Liver (tissue), 9 donors: ENCODE results near the gene DTWD2. TPM values are rescaled to one million over a fixed set of nuclear protein-coding genes. Genes with fewer than 3 reads are reported as not detected.

Experiments used
- DNase-seq: peaks from one replicate; pipeline ENCODE4 v3.0.0-alpha.2; 2017; ENCODE audit warnings: low spot score
- H3K27ac ChIP-seq, 2 donors: one replicate each; pipeline ENCODE4 v1.7.0; 2013; ENCODE audit warnings: inconsistent platforms in 2 of 2, low read length in 2 of 2, control low read depth in 1 of 2, low read depth in 1 of 2, mild to moderate bottlenecking in 1 of 2
- H3K27me3 ChIP-seq, 4 donors: one replicate each; pipeline versions ENCODE4 v1.6.1 to v1.7.0; 2013; ENCODE audit warnings: low read length in 3 of 4, inconsistent platforms in 1 of 4, mild to moderate bottlenecking in 1 of 4, moderate library complexity in 1 of 4; ENCODE audit not compliant: control insufficient read depth in 4 of 4, insufficient read depth in 4 of 4
- H3K36me3 ChIP-seq, 4 donors: one replicate each; pipeline versions ENCODE4 v1.6.1 to v1.7.0; 2013; ENCODE audit warnings: low read length in 3 of 4, mild to moderate bottlenecking in 3 of 4, low read depth in 1 of 4, moderate library complexity in 1 of 4; ENCODE audit not compliant: control insufficient read depth in 4 of 4, insufficient read depth in 3 of 4
- H3K4me1 ChIP-seq, 4 donors: one replicate each; pipeline versions ENCODE4 v1.6.1 to v1.7.0; 2013; ENCODE audit warnings: low read length in 3 of 4, mild to moderate bottlenecking in 3 of 4, moderate library complexity in 1 of 4; ENCODE audit not compliant: control insufficient read depth in 4 of 4, insufficient read depth in 4 of 4
- H3K4me3 ChIP-seq, 3 donors: one replicate each; pipeline versions ENCODE4 v1.6.1 to v1.7.0; 2013; ENCODE audit warnings: low read length in 3 of 3, control low read depth in 1 of 3, low read depth in 1 of 3, mild to moderate bottlenecking in 1 of 3
- H3K9ac ChIP-seq, 2 donors: one replicate each; pipeline ENCODE4 v1.7.0; 2013; ENCODE audit warnings: low read length in 2 of 2, mild to moderate bottlenecking in 2 of 2, moderate library complexity in 2 of 2, control low read depth in 1 of 2, low read depth in 1 of 2
- H3K9me3 ChIP-seq, 4 donors: one replicate each; pipeline versions ENCODE4 v1.6.1 to v1.7.0; 2013; ENCODE audit warnings: low read length in 3 of 4; ENCODE audit not compliant: control insufficient read depth in 4 of 4
- EGR1 ChIP-seq, 2 donors: IDR thresholded peaks; 2 replicates each; pipeline ENCODE4 v1.6.1; 2016 to 2018; ENCODE audit warnings: antibody characterized with exemption in 2 of 2, low read depth in 2 of 2
- FOXA1 ChIP-seq: IDR thresholded peaks from 2 replicates; pipeline ENCODE4 v1.6.1; 2016; ENCODE audit warnings: antibody characterized with exemption
- FOXA2 ChIP-seq: IDR thresholded peaks from 2 replicates; pipeline ENCODE4 v1.6.1; 2016; ENCODE audit warnings: antibody characterized with exemption
- GABPA ChIP-seq, 2 donors: IDR thresholded peaks in 1 of 2; conservative IDR thresholded peaks in 1 of 2; 2 replicates each; pipeline ENCODE4 v1.6.1; 2016; ENCODE audit warnings: antibody characterized with exemption in 2 of 2, mild to moderate bottlenecking in 1 of 2, moderate library complexity in 1 of 2
- HNF4A ChIP-seq, 2 donors: conservative IDR thresholded peaks; 2 replicates each; pipeline ENCODE4 v1.6.1; 2016; ENCODE audit warnings: antibody characterized with exemption in 2 of 2, mild to moderate bottlenecking in 2 of 2
- HNF4G ChIP-seq: IDR thresholded peaks from 2 replicates; pipeline ENCODE4 v1.6.1; 2016; ENCODE audit warnings: antibody characterized with exemption
- JUND ChIP-seq, 2 donors: IDR thresholded peaks; 2 replicates each; pipeline ENCODE4 v1.6.1; 2016; ENCODE audit warnings: antibody characterized with exemption in 2 of 2
- MAX ChIP-seq: IDR thresholded peaks from 2 replicates; pipeline ENCODE4 v1.6.1; 2016; ENCODE audit warnings: antibody characterized with exemption
- NR2F2 ChIP-seq: IDR thresholded peaks from 2 replicates; pipeline ENCODE4 v1.6.1; 2016; ENCODE audit warnings: antibody characterized with exemption
- RAD21 ChIP-seq, 2 donors: IDR thresholded peaks; 2 replicates each; pipeline ENCODE4 v1.6.1; 2016; ENCODE audit warnings: antibody characterized with exemption in 2 of 2, mild to moderate bottlenecking in 2 of 2
- REST ChIP-seq: IDR thresholded peaks from 2 replicates; pipeline ENCODE4 v1.6.1; 2016; ENCODE audit warnings: antibody characterized with exemption, mild to moderate bottlenecking
- RXRA ChIP-seq, 2 donors: IDR thresholded peaks; 2 replicates each; pipeline ENCODE4 v1.6.1; 2017 to 2018; ENCODE audit warnings: antibody characterized with exemption in 2 of 2, mild to moderate bottlenecking in 1 of 2
- SP1 ChIP-seq: IDR thresholded peaks from 2 replicates; pipeline ENCODE4 v1.6.1; 2018; ENCODE audit warnings: antibody characterized with exemption, mild to moderate bottlenecking
- TAF1 ChIP-seq: conservative IDR thresholded peaks from 2 replicates; pipeline ENCODE4 v1.6.1; 2016; ENCODE audit warnings: antibody characterized with exemption, mild to moderate bottlenecking
- YY1 ChIP-seq: IDR thresholded peaks from 2 replicates; pipeline ENCODE4 v1.6.1; 2016; ENCODE audit warnings: antibody characterized with exemption, mild to moderate bottlenecking
- ZBTB33 ChIP-seq: IDR thresholded peaks from 2 replicates; pipeline ENCODE4 v1.6.1; 2016; ENCODE audit warnings: antibody characterized with exemption
- WGBS: extraction: QIAGEN DNeasy Blood & Tissue Kit; methylation state at CpG from one replicate; pipeline ENCODE4 v1.1.7; 2013; 5-methylcytosine and 5-hydroxymethylcytosine counted together
- polyA plus RNA-seq, 2 donors: library from polyadenylated mRNA; stranded (reverse) in 1 of 2; unstranded in 1 of 2; fragments of 200-250 nt in 1 of 2; fragments of >200 nt in 1 of 2; fragmentation: Nextera tagmentation in 1 of 2; extraction: Ambion mirVana in 1 of 2; gene quantifications; one replicate each; pipeline versions ENCODE4 v1.2.1 to v1.2.3, GENCODE V29; 2013 to 2015
- total RNA-seq, 2 donors: library from RNA; depleted of rRNA; stranded (reverse); fragments of >200 nt; gene quantifications; one replicate each; pipeline ENCODE4 v1.2.3, GENCODE V29; 2014
- TF ChIP-seq, protein P1 (sequence below): IDR thresholded peaks from 2 replicates; pipeline ENCODE4 v1.6.1; 2016; ENCODE audit warnings: antibody characterized with exemption
- TF ChIP-seq, protein P2 (sequence below): fragments of 150-350 bp; IDR thresholded peaks from 2 replicates; pipeline ENCODE4 v1.5.1; 2017; ENCODE audit warnings: improper control_type of control experiment, low read depth, low read length; ENCODE audit not compliant: missing input control
- donor health status: healthy.
- donor health status: healthy.
- donor health status: healthy.
- donor health status: healthy.
- donor health status: healthy.

Gene DTWD2
- total and polyA plus RNA-seq, 4 donors: 2.3 to 10.7 (median 4.3) TPM

DNA sequence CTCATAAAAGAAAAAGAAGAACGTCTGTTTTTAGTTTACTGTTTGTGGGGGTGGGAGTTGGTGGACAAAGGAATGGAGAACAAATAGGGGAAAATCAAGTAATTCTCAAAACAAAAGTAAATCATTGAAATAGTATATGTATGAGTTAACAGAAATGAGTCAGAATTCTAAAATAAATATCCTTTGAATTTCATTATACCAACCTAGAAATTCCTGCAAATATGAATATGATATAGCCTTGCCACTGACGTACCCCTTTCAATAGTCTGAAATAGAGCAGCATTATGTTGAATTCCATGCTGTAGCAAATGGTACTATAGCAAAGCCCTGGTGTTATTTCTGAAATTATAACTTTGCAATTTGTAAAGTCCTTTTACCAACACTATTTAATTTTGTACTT, 29.6 kb upstream of the DTWD2 start:
- Histone ChIP-seq H3K9me3 (no peaks in the 10 kb centered on the region), H3K36me3 (no peaks in the 10 kb centered on the region), H3K27ac (no peak overlapping the region), H3K9ac (no peak overlapping the region), H3K27me3 (no peaks in the 10 kb centered on the region), H3K4me1 (no peaks in the 10 kb centered on the region), H3K4me3 (no peak overlapping the region)
- no peak for TF ChIP-seq FOXA1
- no peak for TF ChIP-seq ZBTB33
- no peak for TF ChIP-seq EGR1 (IDR thresholded peaks at IDR 0.05; ENCODE audit: low read depth in 2 of 2)
- no peak for TF ChIP-seq HNF4G
- no peak for TF ChIP-seq MAX
- no peak for TF ChIP-seq RAD21 (IDR thresholded peaks at IDR 0.05)
- TF ChIP-seq, protein P1, sequence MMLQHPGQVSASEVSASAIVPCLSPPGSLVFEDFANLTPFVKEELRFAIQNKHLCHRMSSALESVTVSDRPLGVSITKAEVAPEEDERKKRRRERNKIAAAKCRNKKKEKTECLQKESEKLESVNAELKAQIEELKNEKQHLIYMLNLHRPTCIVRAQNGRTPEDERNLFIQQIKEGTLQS: no peak
- no peak for TF ChIP-seq RXRA (IDR thresholded peaks at IDR 0.05)
- no peak for TF ChIP-seq NR2F2
- TF ChIP-seq, protein P2, sequence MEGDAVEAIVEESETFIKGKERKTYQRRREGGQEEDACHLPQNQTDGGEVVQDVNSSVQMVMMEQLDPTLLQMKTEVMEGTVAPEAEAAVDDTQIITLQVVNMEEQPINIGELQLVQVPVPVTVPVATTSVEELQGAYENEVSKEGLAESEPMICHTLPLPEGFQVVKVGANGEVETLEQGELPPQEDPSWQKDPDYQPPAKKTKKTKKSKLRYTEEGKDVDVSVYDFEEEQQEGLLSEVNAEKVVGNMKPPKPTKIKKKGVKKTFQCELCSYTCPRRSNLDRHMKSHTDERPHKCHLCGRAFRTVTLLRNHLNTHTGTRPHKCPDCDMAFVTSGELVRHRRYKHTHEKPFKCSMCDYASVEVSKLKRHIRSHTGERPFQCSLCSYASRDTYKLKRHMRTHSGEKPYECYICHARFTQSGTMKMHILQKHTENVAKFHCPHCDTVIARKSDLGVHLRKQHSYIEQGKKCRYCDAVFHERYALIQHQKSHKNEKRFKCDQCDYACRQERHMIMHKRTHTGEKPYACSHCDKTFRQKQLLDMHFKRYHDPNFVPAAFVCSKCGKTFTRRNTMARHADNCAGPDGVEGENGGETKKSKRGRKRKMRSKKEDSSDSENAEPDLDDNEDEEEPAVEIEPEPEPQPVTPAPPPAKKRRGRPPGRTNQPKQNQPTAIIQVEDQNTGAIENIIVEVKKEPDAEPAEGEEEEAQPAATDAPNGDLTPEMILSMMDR: no peak
- TF ChIP-seq GABPA (IDR thresholded peaks at IDR 0.05 in 1 of 2, conservative IDR thresholded peaks at IDR 0.05 in 1 of 2): no peak
- TF ChIP-seq SP1: no peak
- TF ChIP-seq TAF1: no peak
- no peak for TF ChIP-seq REST
- no peak for TF ChIP-seq HNF4A (conservative IDR thresholded peaks at IDR 0.05)
- no peak for TF ChIP-seq FOXA2
- no peak for TF ChIP-seq YY1
- no peak for TF ChIP-seq JUND (IDR thresholded peaks at IDR 0.05)
- 75% methylated on average over 2 of the region's 2 CpGs for WGBS
- no peak for DNase-seq
